Naive thymus-derived CD4-positive, alpha-beta T cell (primary cell): Measurements from ENCODE around the gene DHRS3. TPM values are rescaled to one million over a fixed set of nuclear protein-coding genes. Genes with fewer than 3 reads are reported as not detected.
"Not testable (repeated sequence)": the region's sequence is repeated elsewhere in the genome, so short reads cannot be mapped to it uniquely, and the experiment has no call there.

Source experiments
- ATAC-seq: fragments of 150-1000 bp; cut with Tn5 transposase; 2 replicates; pipeline ENCODE4 v1.10.0; 2021; ENCODE audit warnings: mild to moderate bottlenecking, moderate library complexity
- CTCF ChIA-PET: fragments of 350-600 bp; sonication (Branson Sonifier 250); formaldehyde crosslinking; loops from one replicate; lab custom pipeline; 2021; ENCODE audit warnings: antibody characterized with exemption; lab: Charles Lee
- POLR2A ChIA-PET: fragments of 350-600 bp; sonication (Branson Sonifier 250); formaldehyde crosslinking; loops from one replicate; lab custom pipeline; 2021; ENCODE audit warnings: antibody characterized with exemption, inconsistent platforms; lab: Charles Lee
- DNase-seq, 9 donors: peaks; one replicate each; pipeline versions ENCODE4 v3.0.0 to v3.0.0-alpha.2; 2020 to 2022; ENCODE audit warnings: mixed read lengths in 1 of 9
- H3K27ac ChIP-seq: one replicate; pipeline ENCODE4 v1.7.0; 2013; ENCODE audit warnings: mild to moderate bottlenecking, low read depth, low read length, moderate library complexity
- H3K27me3 ChIP-seq, 2 donors: one replicate each; pipeline ENCODE4 v1.7.0; 2013; ENCODE audit warnings: low read length in 2 of 2, mild to moderate bottlenecking in 2 of 2, moderate library complexity in 2 of 2; ENCODE audit not compliant: control insufficient read depth in 2 of 2, insufficient read depth in 2 of 2
- H3K36me3 ChIP-seq, 3 experiments: 1 replicate in 2 of 3; 2 replicates in 1 of 3; pipeline ENCODE4 v1.7.0; 2013; ENCODE audit warnings: low read length in 3 of 3, mild to moderate bottlenecking in 3 of 3, moderate library complexity in 1 of 3; ENCODE audit not compliant: insufficient read depth in 3 of 3, control insufficient read depth in 2 of 3
- H3K4me1 ChIP-seq, 2 donors: one replicate each; pipeline ENCODE4 v1.7.0; 2013; ENCODE audit warnings: low read length in 2 of 2, mild to moderate bottlenecking in 2 of 2, moderate library complexity in 1 of 2; ENCODE audit not compliant: control insufficient read depth in 2 of 2, insufficient read depth in 2 of 2
- H3K4me3 ChIP-seq: 2 replicates; pipeline ENCODE4 v1.7.0; 2013; ENCODE audit warnings: mild to moderate bottlenecking, low read length
- H3K9me3 ChIP-seq, 3 experiments: 1 replicate in 2 of 3; 2 replicates in 1 of 3; pipeline ENCODE4 v1.7.0; 2013; ENCODE audit warnings: low read length in 3 of 3; ENCODE audit not compliant: control insufficient read depth in 2 of 3
- H3K27ac Mint-ChIP-seq, 9 donors: one replicate each; pipeline ENCODE4 v1.8.0; 2020 to 2022; ENCODE audit warnings: mixed read lengths in 9 of 9, mild to moderate bottlenecking in 8 of 9, moderate library complexity in 5 of 9, inconsistent platforms in 2 of 9
- H3K27me3 Mint-ChIP-seq, 5 donors: one replicate each; pipeline ENCODE4 v1.8.0; 2021 to 2022; ENCODE audit warnings: mixed read lengths in 5 of 5, mild to moderate bottlenecking in 1 of 5
- H3K36me3 Mint-ChIP-seq, 5 donors: one replicate each; pipeline ENCODE4 v1.8.0; 2020 to 2022; ENCODE audit warnings: mixed read lengths in 5 of 5, mild to moderate bottlenecking in 3 of 5, inconsistent platforms in 1 of 5
- H3K4me1 Mint-ChIP-seq, 7 donors: one replicate each; pipeline ENCODE4 v1.8.0; 2020 to 2022; ENCODE audit warnings: mixed read lengths in 7 of 7, mild to moderate bottlenecking in 3 of 7, inconsistent platforms in 1 of 7
- H3K4me3 Mint-ChIP-seq, 10 donors: one replicate each; pipeline ENCODE4 v1.8.0; 2020 to 2022; ENCODE audit warnings: mild to moderate bottlenecking in 10 of 10, mixed read lengths in 10 of 10, moderate library complexity in 6 of 10, inconsistent platforms in 2 of 10
- H3K9me3 Mint-ChIP-seq, 11 donors: one replicate each; pipeline ENCODE4 v1.8.0; 2020 to 2022; ENCODE audit warnings: mixed read lengths in 11 of 11, mild to moderate bottlenecking in 4 of 11, inconsistent platforms in 1 of 11, moderate library complexity in 1 of 11
- intact Hi-C, 2 donors: fragments of 100-400 bp; cut with micrococcal nuclease; formaldehyde crosslinking; loops; one replicate each; pipeline ENCODE4 v1.15.1; 2023
- polyA plus RNA-seq, 2 donors: library from polyadenylated mRNA; unstranded; fragments of 300-500 nt; fragmentation: Illumina TruSeq; gene quantifications; one replicate each; pipeline ENCODE4 v1.2.3, GENCODE V29; 2021
- total RNA-seq, 6 experiments: library from RNA in 5 of 6; stranded (reverse) in 5 of 6; gene quantifications; 1 replicate in 5 of 6; 2 replicates in 1 of 6; pipeline ENCODE4 v1.2.3 and lab custom pipeline; 2021 to 2026

Gene DHRS3
- total and polyA plus RNA-seq, 7 experiments from 2014 or later = 39.9 to 115 (median 68.9) TPM

- Mint-ChIP-seq H3K4me1 (peaks cover 0 to 10% (median 6%) of the 10 kb centered on the region in 7 donors), H3K27me3 (peaks cover 0 to 11% (median 0%) of the 10 kb centered on the region in 5 donors), H3K27ac (peak overlapping the region in 2 of 9 donors; percentile 3 to 43), H3K36me3 (no peaks in the 10 kb centered on the region), H3K4me3 (peak overlapping the region in 2 of 10 donors; percentile 35 to 54), H3K9me3 (peaks cover 0 to 5% (median 0%) of the 10 kb centered on the region in 11 donors)
- intact Hi-C loops = loop anchor here (1.0 to 5.0 kb wide), 6 partner anchors 38 to 541 kb away; partner anchors contain the start of gene VPS13D (in 1 of the 2)
- Histone ChIP-seq H3K4me3 (no peak overlapping the region), H3K36me3 (no peaks in the 10 kb centered on the region), H3K4me1 (no peaks in the 10 kb centered on the region), H3K27me3 (no peaks in the 10 kb centered on the region), H3K9me3 (no peaks in the 10 kb centered on the region), H3K27ac (no peak overlapping the region)
- DNase-seq = peak; percentile 43 to 74 (median 58)
- ATAC-seq = peak; percentile 84
- CTCF ChIA-PET = interaction anchor here (0.5 to 3.7 kb wide), 23 partner anchors 9 to 417 kb away, joined by 3 to 65 read pairs (median 4); no protein-coding TSS in a partner anchor
- POLR2A ChIA-PET = no interaction called here
Measured at GRCh38 chr1:12658531-12659453, 40.8 kb upstream of the DHRS3 start.

- not testable (repeated sequence) for H3K9me3 ChIP-seq, H3K9me3 Mint-ChIP-seq, H3K4me3 ChIP-seq, H3K4me1 Mint-ChIP-seq, H3K27ac ChIP-seq, ATAC-seq, H3K4me1 ChIP-seq, H3K36me3 ChIP-seq, H3K27ac Mint-ChIP-seq, DNase-seq, H3K27me3 ChIP-seq, H3K4me3 Mint-ChIP-seq, H3K36me3 Mint-ChIP-seq
- CTCF ChIA-PET = interaction anchor here (0.7 to 3.7 kb wide), 12 partner anchors 9 to 386 kb away, joined by 3 to 65 read pairs (median 8); no protein-coding TSS in a partner anchor
- intact Hi-C loops = loop anchor here (2.0 to 5.0 kb wide), 3 partner anchors 427 to 541 kb away; partner anchors contain the start of gene VPS13D (in 1 of the 2)
- POLR2A ChIA-PET = interaction anchor here (0.6 kb wide), 1 partner anchor 1811 kb away, joined by 3 read pairs; no protein-coding TSS in a partner anchor
- H3K27me3 Mint-ChIP-seq = peaks cover 0 to 11% (median 0%) of the 10 kb centered on the region in 5 donors
Measured at GRCh38 chr1:12657885-12658512, 40.0 kb upstream of the DHRS3 start.

- Mint-ChIP-seq H3K27me3 (peaks cover 0 to 9% (median under 1%) of the 10 kb centered on the region in 5 donors), H3K27ac (peak overlapping the region in 1 of 9 donors; percentile 10), H3K36me3 (no peaks in the 10 kb centered on the region), H3K4me3 (no peak overlapping the region), H3K9me3 (peaks cover 0 to 2% (median 0%) of the 10 kb centered on the region in 11 donors), H3K4me1 (peaks cover 0 to 10% (median 6%) of the 10 kb centered on the region in 7 donors)
- DNase-seq (no peak), ATAC-seq (no peak)
- Histone ChIP-seq H3K36me3 (no peaks in the 10 kb centered on the region), H3K27ac (no peak overlapping the region), H3K4me3 (no peak overlapping the region), H3K4me1 (no peaks in the 10 kb centered on the region), H3K27me3 (no peaks in the 10 kb centered on the region), H3K9me3 (no peaks in the 10 kb centered on the region)
- CTCF ChIA-PET = interaction anchor here (0.8 to 3.7 kb wide), 5 partner anchors 8 to 428 kb away, joined by 3 to 15 read pairs (median 4); no protein-coding TSS in a partner anchor
- intact Hi-C loops = loop anchor here in 1 of 2 donors (5.0 kb wide), 1 partner anchor 540 kb away; no protein-coding TSS in a partner anchor
- POLR2A ChIA-PET = interaction anchor here (0.6 kb wide), 1 partner anchor 1810 kb away, joined by 3 read pairs; no protein-coding TSS in a partner anchor
Measured at GRCh38 chr1:12657060-12657884, 39.3 kb upstream of the DHRS3 start.

- Histone ChIP-seq H3K36me3 (no peaks in the 10 kb centered on the region), H3K9me3 (no peaks in the 10 kb centered on the region), H3K27ac (no peak overlapping the region), H3K4me3 (no peak overlapping the region), H3K4me1 (no peaks in the 10 kb centered on the region), H3K27me3 (no peaks in the 10 kb centered on the region)
- H3K4me3 Mint-ChIP-seq = no peak overlapping the region
- ChIA-PET CTCF (interaction anchor here (0.7 to 3.7 kb wide), 7 partner anchors 7 to 427 kb away, joined by 3 to 15 read pairs (median 4); no protein-coding TSS in a partner anchor), POLR2A (no interaction called here)
- H3K9me3 Mint-ChIP-seq = peaks cover 0 to 3% (median 0%) of the 10 kb centered on the region in 11 donors
- peaks cover 0 to 10% (median 6%) of the 10 kb centered on the region in 7 donors for H3K4me1 Mint-ChIP-seq
- H3K36me3 Mint-ChIP-seq = no peaks in the 10 kb centered on the region
- DNase-seq (no peak), ATAC-seq (no peak)
- intact Hi-C loops = loop anchor here in 1 of 2 donors (5.0 kb wide), 1 partner anchor 539 kb away; no protein-coding TSS in a partner anchor
- peak overlapping the region in 1 of 9 donors; percentile 26 for H3K27ac Mint-ChIP-seq
- peaks cover 0 to 10% (median 5%) of the 10 kb centered on the region in 5 donors for H3K27me3 Mint-ChIP-seq
Measured at GRCh38 chr1:12656575-12656974, 38.6 kb upstream of the DHRS3 start.

GRCh38 chr1:12654657-12655056 lies 36.6 kb upstream of the DHRS3 start:
- no peaks in the 10 kb centered on the region for H3K9me3 ChIP-seq
- ChIA-PET CTCF (interaction anchor here (1.2 kb wide), 1 partner anchor 343 kb away, joined by 3 read pairs; no protein-coding TSS in a partner anchor), POLR2A (no interaction called here)
- H3K27ac Mint-ChIP-seq = no peak overlapping the region
- peaks cover 0 to 10% (median 6%) of the 10 kb centered on the region in 7 donors for H3K4me1 Mint-ChIP-seq
- intact Hi-C loops = loop anchor here in 1 of 2 donors (5.0 kb wide), 1 partner anchor 537 kb away; no protein-coding TSS in a partner anchor
- H3K4me3 ChIP-seq = no peak overlapping the region
- H3K27me3 Mint-ChIP-seq = peaks cover 0 to 17% (median 6%) of the 10 kb centered on the region in 5 donors
- DNase-seq = no peak
- no peaks in the 10 kb centered on the region for H3K27me3 ChIP-seq
- no peaks in the 10 kb centered on the region for H3K36me3 Mint-ChIP-seq
- H3K36me3 ChIP-seq = no peaks in the 10 kb centered on the region
- H3K27ac ChIP-seq = no peak overlapping the region
- H3K4me3 Mint-ChIP-seq = no peak overlapping the region
- no peak for ATAC-seq
- no peaks in the 10 kb centered on the region for H3K4me1 ChIP-seq
- peaks cover 0 to 3% (median 0%) of the 10 kb centered on the region in 11 donors for H3K9me3 Mint-ChIP-seq
